H9 (cell line): ENCODE results near the gene FAIM2. TPM values are rescaled to one million over a fixed set of nuclear protein-coding genes. Genes with fewer than 3 reads are reported as not detected.

Experiments
- DNase-seq: peaks from one replicate; pipeline ENCODE4 v3.0.0-alpha.2; 2017
- H2AFZ ChIP-seq: one replicate; pipeline ENCODE4 v1.6.1; 2013; ENCODE audit warnings: mild to moderate bottlenecking, low read length, control low read depth, moderate library complexity
- H2AK5ac ChIP-seq: 2 replicates; pipeline ENCODE4 v1.6.1; 2013; ENCODE audit warnings: low read length, control low read depth, mixed read lengths; ENCODE audit not compliant: insufficient read length
- H2BK120ac ChIP-seq: one replicate; pipeline ENCODE4 v1.6.1; 2013; ENCODE audit warnings: low read depth, mild to moderate bottlenecking, low read length, control low read depth, inconsistent platforms; ENCODE audit not compliant: poor library complexity, severe bottlenecking
- H2BK12ac ChIP-seq: 2 replicates; pipeline ENCODE4 v1.6.1; 2013; ENCODE audit warnings: low read length, control low read depth, mixed read lengths, low read depth; ENCODE audit not compliant: insufficient read length
- H2BK15ac ChIP-seq: 2 replicates; pipeline ENCODE4 v1.6.1; 2013; ENCODE audit warnings: low read depth, low read length, control low read depth
- H2BK20ac ChIP-seq: one replicate; pipeline ENCODE4 v1.6.1; 2013; ENCODE audit warnings: low read depth, mild to moderate bottlenecking, low read length, control low read depth, inconsistent platforms; ENCODE audit not compliant: poor library complexity, severe bottlenecking
- H2BK5ac ChIP-seq: 2 replicates; pipeline ENCODE4 v1.6.1; 2013; ENCODE audit warnings: low read length, control low read depth, mixed read lengths; ENCODE audit not compliant: insufficient read length
- H3K14ac ChIP-seq: 2 replicates; pipeline ENCODE4 v1.6.1; 2013; ENCODE audit warnings: low read length, control low read depth; ENCODE audit not compliant: insufficient read depth
- H3K18ac ChIP-seq: 2 replicates; pipeline ENCODE4 v1.6.1; 2013; ENCODE audit warnings: low read depth, mild to moderate bottlenecking, mixed read lengths, low read length, control low read depth; ENCODE audit not compliant: insufficient read length
- H3K23ac ChIP-seq: 2 replicates; pipeline ENCODE4 v1.6.1; 2013; ENCODE audit warnings: low read length, control low read depth, mixed read lengths, low read depth; ENCODE audit not compliant: insufficient read length
- H3K23me2 ChIP-seq: 2 replicates; pipeline ENCODE4 v1.6.1; 2013; ENCODE audit warnings: low read depth, mild to moderate bottlenecking, mixed read lengths, low read length, control low read depth; ENCODE audit not compliant: insufficient read length, poor library complexity, severe bottlenecking
- H3K27ac ChIP-seq: 2 replicates; pipeline ENCODE4 v1.5.1; 2013; ENCODE audit warnings: low read length, control low read depth, mixed read lengths, low read depth; ENCODE audit not compliant: insufficient read length
- H3K27me3 ChIP-seq: 2 replicates; pipeline ENCODE4 v1.6.1; 2013; ENCODE audit warnings: low read length, control low read depth, inconsistent platforms; ENCODE audit not compliant: insufficient read depth
- H3K4ac ChIP-seq: 2 replicates; pipeline ENCODE4 v1.6.1; 2013; ENCODE audit warnings: low read depth, mild to moderate bottlenecking, control low read depth, inconsistent platforms, low read length, moderate library complexity
- H3K4me1 ChIP-seq: 2 replicates; pipeline ENCODE4 v1.6.1; 2013; ENCODE audit warnings: low read length, control low read depth, inconsistent platforms; ENCODE audit not compliant: insufficient read depth
- H3K4me2 ChIP-seq: 2 replicates; pipeline ENCODE4 v1.6.1; 2013; ENCODE audit warnings: low read length, control low read depth, mixed read lengths; ENCODE audit not compliant: insufficient read length, insufficient read depth
- H3K56ac ChIP-seq: 2 replicates; pipeline ENCODE4 v1.6.1; 2013; ENCODE audit warnings: low read depth, mild to moderate bottlenecking, mixed read lengths, low read length, control low read depth; ENCODE audit not compliant: insufficient read length
- H3K79me1 ChIP-seq: 2 replicates; pipeline ENCODE4 v1.6.1; 2013; ENCODE audit warnings: low read depth, mild to moderate bottlenecking, moderate library complexity, low read length, control low read depth, inconsistent platforms; ENCODE audit not compliant: insufficient read depth, poor library complexity, severe bottlenecking
- H3K79me2 ChIP-seq: 2 replicates; pipeline ENCODE4 v1.6.1; 2013; ENCODE audit warnings: low read length, control low read depth, inconsistent platforms; ENCODE audit not compliant: insufficient read depth
- H3K9ac ChIP-seq: 2 replicates; pipeline ENCODE4 v1.6.1; 2013; ENCODE audit warnings: low read length, control low read depth, mixed read lengths; ENCODE audit not compliant: insufficient read length; ENCODE audit errors: extremely low read depth
- H3K9me3 ChIP-seq: one replicate; pipeline ENCODE4 v1.6.1; 2013; ENCODE audit warnings: low read depth, low read length, inconsistent platforms; ENCODE audit not compliant: control insufficient read depth
- H3T11ph ChIP-seq: one replicate; pipeline ENCODE4 v1.6.1; 2013; ENCODE audit warnings: mild to moderate bottlenecking, low read length, control low read depth, inconsistent platforms
- H4K20me1 ChIP-seq: one replicate; pipeline ENCODE4 v1.6.1; 2013; ENCODE audit not compliant: control insufficient read depth, insufficient read length, insufficient read depth
- H4K5ac ChIP-seq: 2 replicates; pipeline ENCODE4 v1.6.1; 2013; ENCODE audit warnings: low read depth, mild to moderate bottlenecking, mixed read lengths, low read length, control low read depth; ENCODE audit not compliant: insufficient read length
- H4K8ac ChIP-seq: replicated peaks from 2 replicates; pipeline ENCODE4 v1.6.1; 2013; ENCODE audit warnings: low read length, control low read depth, mixed read lengths, low read depth; ENCODE audit not compliant: insufficient read length
- H4K91ac ChIP-seq: 2 replicates; pipeline ENCODE4 v1.6.1; 2013; ENCODE audit warnings: low read depth, mild to moderate bottlenecking, moderate library complexity, mixed read lengths, low read length, control low read depth; ENCODE audit not compliant: insufficient read length
- H3K27ac Mint-ChIP-seq, 3 experiments: 2 replicates in 2 of 3; 3 replicates in 1 of 3; pipeline ENCODE4 v1.8.0; 2020 to 2021; ENCODE audit warnings: mixed read lengths in 3 of 3, mild to moderate bottlenecking in 1 of 3, moderate library complexity in 1 of 3
- H3K27me3 Mint-ChIP-seq: 2 replicates; pipeline ENCODE4 v1.8.0; 2021; ENCODE audit warnings: low read depth, mild to moderate bottlenecking, moderate library complexity, mixed read lengths
- H3K36me3 Mint-ChIP-seq, 3 experiments: 2 replicates in 2 of 3; 3 replicates in 1 of 3; pipeline ENCODE4 v1.8.0; 2020 to 2021; ENCODE audit warnings: low read depth in 3 of 3, mixed read lengths in 3 of 3; ENCODE audit not compliant: insufficient read depth in 1 of 3
- H3K4me1 Mint-ChIP-seq, 2 experiments: 2 replicates each; pipeline ENCODE4 v1.8.0; 2020; ENCODE audit warnings: mixed read lengths in 2 of 2
- H3K4me3 Mint-ChIP-seq, 2 experiments: 2 replicates in 1 of 2; 3 replicates in 1 of 2; pipeline ENCODE4 v1.8.0; 2020 to 2021; ENCODE audit warnings: mild to moderate bottlenecking in 2 of 2, mixed read lengths in 2 of 2, moderate library complexity in 1 of 2
- H3K9me3 Mint-ChIP-seq, 2 experiments: 2 replicates in 1 of 2; 3 replicates in 1 of 2; pipeline ENCODE4 v1.8.0; 2020; ENCODE audit warnings: mild to moderate bottlenecking in 2 of 2, mixed read lengths in 2 of 2, moderate library complexity in 1 of 2
- CTCF ChIP-seq: fragments of 200-600 bp; sonication (generic); conservative IDR thresholded peaks from 3 replicates; pipeline ENCODE4 v1.8.0; 2021; ENCODE audit warnings: antibody characterized with exemption, mild to moderate bottlenecking
- WGBS: extraction: QIAGEN DNeasy Blood & Tissue Kit; methylation state at CpG from one replicate; pipeline ENCODE4 v1.1.7; 2013; ENCODE audit warnings: missing lambda C conversion rate, low lambda C conversion rate, mixed read lengths; ENCODE audit not compliant: insufficient read length; ENCODE audit errors: extremely low coverage; 5-methylcytosine and 5-hydroxymethylcytosine counted together
- total RNA-seq: library from RNA; stranded (reverse); gene quantifications from 2 replicates; pipeline ENCODE4 v1.2.1, GENCODE V29; 2021

FAIM2 gene
- total RNA-seq, 1 experiment from 2014 or later, result 0.42 TPM

GRCh38 chr12:49932023-49932422, 28.3 kb upstream of the FAIM2 start:
- H3K9ac ChIP-seq, result no peak overlapping the region
- H3K27me3 Mint-ChIP-seq, result peaks cover 7% of the 10 kb centered on the region
- H3K56ac ChIP-seq, result no peak overlapping the region
- no peak overlapping the region for H2AK5ac ChIP-seq
- H3K27me3 ChIP-seq, result no peaks in the 10 kb centered on the region
- no peaks in the 10 kb centered on the region for H4K20me1 ChIP-seq
- no peak overlapping the region for H3K14ac ChIP-seq
- no peak overlapping the region for H2AFZ ChIP-seq
- H3K79me1 ChIP-seq, result no peaks in the 10 kb centered on the region
- no peak overlapping the region for H4K8ac ChIP-seq
- H3K79me2 ChIP-seq, result no peaks in the 10 kb centered on the region
- H3K4me1 Mint-ChIP-seq, result peaks cover 4 to 10% of the 10 kb centered on the region in 2 experiments
- H3K4me1 ChIP-seq, result no peaks in the 10 kb centered on the region
- no peaks in the 10 kb centered on the region for H3K36me3 Mint-ChIP-seq
- no peak overlapping the region for H3K18ac ChIP-seq
- no peak overlapping the region for H3K23ac ChIP-seq
- H2BK20ac ChIP-seq, result no peak overlapping the region
- no peak overlapping the region for H3K4ac ChIP-seq
- WGBS, result no CpG with 5 or more reads among the region's 7 CpGs
- no peak overlapping the region for H2BK15ac ChIP-seq
- no peak overlapping the region for H3K27ac ChIP-seq
- H2BK12ac ChIP-seq, result no peak overlapping the region
- no peak overlapping the region for H3K4me3 Mint-ChIP-seq
- no peaks in the 10 kb centered on the region for H3K9me3 ChIP-seq
- no peak overlapping the region for H2BK5ac ChIP-seq
- no peak overlapping the region for H4K5ac ChIP-seq
- H2BK120ac ChIP-seq, result no peak overlapping the region
- no peaks in the 10 kb centered on the region for H3K23me2 ChIP-seq
- TF ChIP-seq CTCF, result no peak
- no peak overlapping the region for H3K4me2 ChIP-seq
- H3K9me3 Mint-ChIP-seq, result no peaks in the 10 kb centered on the region
- H4K91ac ChIP-seq, result no peak overlapping the region
- H3K27ac Mint-ChIP-seq, result peak overlapping the region in 1 of 3 experiments; percentile 28; a peak in 1 of 7 replicates
- no peak for DNase-seq
- no peak overlapping the region for H3T11ph ChIP-seq
